ENCODE results near the gene GNAS. TPM values are rescaled to one million over a fixed set of nuclear protein-coding genes. Genes with fewer than 3 reads are reported as not detected.

The GNAS gene
- total RNA-seq, 4 donors from 2014 or later, result 281 to 822 (median 446) TPM

DNA sequence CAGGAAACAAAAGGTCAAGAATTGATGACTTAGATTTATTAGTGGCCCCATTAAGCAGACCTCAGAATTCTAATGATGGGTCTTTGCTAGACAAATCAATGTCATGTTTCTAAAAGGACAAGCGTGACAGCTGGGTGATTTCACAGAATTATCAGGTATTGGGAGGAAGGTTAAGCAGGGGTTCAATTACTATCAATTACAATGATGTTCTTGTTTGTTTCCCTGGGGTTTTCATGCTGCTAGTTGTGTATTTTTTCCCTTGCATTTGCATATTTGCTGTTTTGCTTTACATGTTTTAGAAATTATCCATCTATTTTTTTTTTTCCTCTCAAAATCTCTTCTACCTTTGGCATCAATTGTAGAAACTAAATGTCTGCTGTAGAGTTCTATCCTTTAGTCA is 27.9 kb downstream of the GNAS start:
- no peak overlapping the region for H3K4me3 ChIP-seq
- TF ChIP-seq POLR2A (IDR thresholded peaks at IDR 0.05), result no peak
- no peak for TF ChIP-seq CTCF (IDR thresholded peaks at IDR 0.05)
- H3K4me1 ChIP-seq, result no peaks in the 10 kb centered on the region
- H3K9me3 ChIP-seq, result no peaks in the 10 kb centered on the region
- H3K36me3 ChIP-seq, result no peaks in the 10 kb centered on the region
- H3K27ac ChIP-seq, result no peak overlapping the region
- no peak for DNase-seq
- intact Hi-C loops (cut with DNase I; ENCODE audit: low total_unique reads), result no loop called here
- no peaks in the 10 kb centered on the region for H3K27me3 ChIP-seq

DNA sequence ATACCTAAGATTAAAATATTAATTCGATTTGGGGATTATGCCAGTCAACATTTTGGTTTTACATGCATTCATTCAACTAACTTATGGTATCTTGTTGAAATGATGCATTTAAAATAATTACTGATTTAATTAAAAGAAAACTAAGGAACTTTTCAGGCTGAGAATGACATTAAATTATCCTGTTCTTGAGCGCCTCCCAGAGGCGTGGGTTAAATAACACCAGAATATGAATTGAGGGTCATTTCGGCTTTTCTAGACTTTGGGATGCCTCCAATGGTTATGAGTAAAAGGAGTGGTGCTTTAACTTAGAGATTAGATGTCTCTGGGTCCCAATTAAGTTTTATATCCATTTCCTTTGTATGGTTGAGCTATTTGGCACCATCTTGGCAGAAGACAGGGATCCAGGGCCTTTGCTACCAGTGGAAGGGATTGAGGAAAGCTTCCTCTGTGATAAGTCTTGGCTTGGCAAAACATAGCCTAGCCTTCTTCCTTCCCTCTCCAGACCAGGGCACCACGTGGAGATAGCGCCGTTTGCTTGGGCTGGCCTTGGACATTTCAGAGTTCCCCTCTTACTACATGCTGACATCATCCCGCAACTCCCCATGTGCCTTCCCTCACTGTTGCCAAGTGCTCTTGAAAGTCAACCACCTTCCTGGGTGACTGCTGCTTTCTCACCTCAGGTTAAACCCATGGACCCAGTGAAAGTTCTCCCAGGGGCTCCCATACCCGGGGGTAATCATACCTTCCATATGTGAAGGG is 28.7 kb downstream of the GNAS start:
- Histone ChIP-seq H3K36me3 (no peaks in the 10 kb centered on the region), H3K4me1 (no peaks in the 10 kb centered on the region), H3K9me3 (no peaks in the 10 kb centered on the region), H3K4me3 (no peak overlapping the region), H3K27ac (no peak overlapping the region), H3K27me3 (no peaks in the 10 kb centered on the region)
- DNase-seq, result no peak
- intact Hi-C loops (cut with DNase I; ENCODE audit: low total_unique reads), result no loop called here
- no peak for TF ChIP-seq POLR2A (IDR thresholded peaks at IDR 0.05)
- TF ChIP-seq CTCF (IDR thresholded peaks at IDR 0.05), result no peak

DNA sequence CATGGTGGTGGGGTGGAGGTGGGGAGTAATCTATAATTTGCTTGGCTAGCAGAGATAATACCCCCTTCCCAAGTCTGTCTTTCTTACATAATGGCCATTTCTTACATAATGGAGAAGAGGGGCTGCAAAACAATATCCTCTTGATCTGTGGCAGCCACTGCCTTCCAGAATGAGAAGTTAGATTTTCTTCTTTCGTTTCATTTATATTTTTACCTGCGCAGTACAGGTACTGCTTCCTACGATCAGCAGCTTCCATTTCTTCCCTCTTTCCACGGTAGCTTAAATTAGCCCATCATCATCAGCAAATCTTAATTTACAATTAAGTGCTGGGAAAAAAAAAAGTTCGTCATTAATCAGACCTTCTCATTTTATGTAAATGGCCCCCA is 30.2 kb downstream of the GNAS start:
- no peak overlapping the region for H3K4me3 ChIP-seq
- no peaks in the 10 kb centered on the region for H3K9me3 ChIP-seq
- H3K27ac ChIP-seq, result no peak overlapping the region
- no peaks in the 10 kb centered on the region for H3K4me1 ChIP-seq
- no peaks in the 10 kb centered on the region for H3K36me3 ChIP-seq
- H3K27me3 ChIP-seq, result no peaks in the 10 kb centered on the region
- TF ChIP-seq CTCF (IDR thresholded peaks at IDR 0.05), result no peak
- no peak for TF ChIP-seq POLR2A (IDR thresholded peaks at IDR 0.05)
- DNase-seq, result no peak
- intact Hi-C loops (cut with DNase I; ENCODE audit: low total_unique reads), result no loop called here

DNA sequence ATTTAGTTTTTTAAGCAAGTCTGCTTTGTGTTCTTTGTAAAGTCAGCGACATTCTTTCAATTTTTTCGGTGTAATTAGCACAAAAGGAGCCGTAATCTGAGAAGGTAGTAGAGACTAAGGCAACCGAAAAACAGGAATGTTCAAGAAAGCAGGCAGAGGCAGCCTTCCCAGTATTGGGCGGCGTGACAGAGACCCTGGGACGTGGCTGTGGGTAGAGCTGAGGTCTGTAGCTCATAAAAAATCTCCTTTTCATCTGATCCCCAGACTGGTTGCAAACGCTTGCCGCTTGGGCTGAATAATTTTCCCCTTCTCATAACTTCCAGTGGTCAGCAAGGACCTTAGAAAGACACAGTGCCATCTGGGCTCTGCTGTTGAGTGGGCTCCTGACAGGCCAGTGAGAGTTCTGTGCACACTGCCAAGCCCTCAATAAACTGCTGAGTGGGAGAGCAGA is 30.8 kb downstream of the GNAS start:
- no peaks in the 10 kb centered on the region for H3K4me1 ChIP-seq

More for the DNA sequence above, 30.8 kb downstream of the GNAS start:
- H3K27ac ChIP-seq, result no peak overlapping the region
- no peak for DNase-seq
- H3K9me3 ChIP-seq, result no peaks in the 10 kb centered on the region
- H3K27me3 ChIP-seq, result no peaks in the 10 kb centered on the region
- H3K4me3 ChIP-seq, result no peak overlapping the region
- intact Hi-C loops (cut with DNase I; ENCODE audit: low total_unique reads), result no loop called here
- H3K36me3 ChIP-seq, result no peaks in the 10 kb centered on the region
- TF ChIP-seq CTCF (IDR thresholded peaks at IDR 0.05), result no peak
- no peak for TF ChIP-seq POLR2A (IDR thresholded peaks at IDR 0.05)
